Measurements from ENCODE around the gene FAM83G.

- TF ChIP-seq RARB (CRISPR knock-in tag; IDR thresholded peaks at IDR 0.05) (no peak), ZNF8 (CRISPR knock-in tag; IDR thresholded peaks at IDR 0.05) (no peak), CSDC2 (CRISPR knock-in tag; IDR thresholded peaks at IDR 0.05) (no peak), PATZ1 (CRISPR knock-in tag; IDR thresholded peaks at IDR 0.05; ENCODE audit: borderline replicate concordance) (no peak), ZC3H10 (CRISPR knock-in tag; IDR thresholded peaks at IDR 0.05) (no peak), ARNTL (CRISPR knock-in tag; IDR thresholded peaks at IDR 0.05; ENCODE audit: borderline replicate concordance, low read depth) (no peak), CREB5 (CRISPR knock-in tag; IDR thresholded peaks at IDR 0.05; ENCODE audit: low read depth) (no peak), ZNF565 (CRISPR knock-in tag; conservative IDR thresholded peaks at IDR 0.05; ENCODE audit: low read depth) (no peak), ZFP30 (CRISPR knock-in tag; IDR thresholded peaks at IDR 0.05) (no peak), BACH2 (CRISPR knock-in tag; IDR thresholded peaks at IDR 0.05; ENCODE audit: borderline replicate concordance) (no peak), GLIS3 (CRISPR knock-in tag; IDR thresholded peaks at IDR 0.05) (no peak), CSRNP3 (CRISPR knock-in tag; IDR thresholded peaks at IDR 0.05) (no peak)
These were observed 5.4 kb upstream of the FAM83G start for GRCh38 chr17:19009970-19010369.

Data from SK-N-SH treated with all-trans-retinoic acid at 6 μM for 48 hours (cell line).